ENCODE data around the gene HSD17B1. TPM values are rescaled to one million over a fixed set of nuclear protein-coding genes. Genes with fewer than 3 reads are reported as not detected.
A peak's percentile ranks its signal among the peaks of the same experiment; 100 is the strongest.
"Not testable (repeated sequence)": the region's sequence is repeated elsewhere in the genome, so short reads cannot be mapped to it uniquely, and the experiment has no call there.

HSD17B1 gene, protein sequence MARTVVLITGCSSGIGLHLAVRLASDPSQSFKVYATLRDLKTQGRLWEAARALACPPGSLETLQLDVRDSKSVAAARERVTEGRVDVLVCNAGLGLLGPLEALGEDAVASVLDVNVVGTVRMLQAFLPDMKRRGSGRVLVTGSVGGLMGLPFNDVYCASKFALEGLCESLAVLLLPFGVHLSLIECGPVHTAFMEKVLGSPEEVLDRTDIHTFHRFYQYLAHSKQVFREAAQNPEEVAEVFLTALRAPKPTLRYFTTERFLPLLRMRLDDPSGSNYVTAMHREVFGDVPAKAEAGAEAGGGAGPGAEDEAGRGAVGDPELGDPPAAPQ
- total RNA-seq = 1.4 to 2.6 TPM (median 1.4 TPM) in 3 replicates
- long read RNA-seq, partial matches to known transcripts = 3 of 3 reads
- long read RNA-seq, other reads (novel, unspliced or antisense) = 0 of 3 reads

DNA sequence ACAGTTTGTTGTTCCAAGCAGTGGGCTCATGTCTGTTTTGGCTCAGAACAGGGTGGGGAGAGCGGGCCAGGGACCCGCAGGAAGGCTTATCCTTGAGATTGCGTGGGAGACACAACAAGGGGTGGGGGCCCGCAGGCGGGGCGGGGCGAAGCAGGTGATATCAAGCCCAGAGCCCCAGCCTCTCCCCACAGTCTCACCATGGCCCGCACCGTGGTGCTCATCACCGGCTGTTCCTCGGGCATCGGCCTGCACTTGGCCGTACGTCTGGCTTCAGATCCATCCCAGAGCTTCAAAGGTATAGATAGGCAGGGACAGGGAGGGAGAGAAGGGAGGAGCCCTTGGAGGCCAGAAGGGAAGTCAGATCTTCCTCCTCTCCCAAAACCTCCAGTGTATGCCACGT lies at the start of gene HSD17B1:
Gene HSD17B1 (plus strand): TSS at position 188 of the 400 bp plus-strand sequence. CDS start 11 bp downstream, at position 199.
- H3K27me3 Mint-ChIP-seq (ENCODE audit: low read depth); H3K36me3 Mint-ChIP-seq (ENCODE audit: low read depth); DNase-seq (ENCODE audit: low spot score); H3K9me3 Mint-ChIP-seq (ENCODE audit: low read depth): not testable (repeated sequence)
- H3K27ac Mint-ChIP-seq (ENCODE audit: unreplicated experiment) = peak within 1 kb of the TSS; percentile 54
- peaks cover 35% of the 10 kb centered on the region for H3K4me1 Mint-ChIP-seq (ENCODE audit: low read depth)
- H3K4me3 Mint-ChIP-seq (ENCODE audit: unreplicated experiment) = peak within 1 kb of the TSS; percentile 88

DNA sequence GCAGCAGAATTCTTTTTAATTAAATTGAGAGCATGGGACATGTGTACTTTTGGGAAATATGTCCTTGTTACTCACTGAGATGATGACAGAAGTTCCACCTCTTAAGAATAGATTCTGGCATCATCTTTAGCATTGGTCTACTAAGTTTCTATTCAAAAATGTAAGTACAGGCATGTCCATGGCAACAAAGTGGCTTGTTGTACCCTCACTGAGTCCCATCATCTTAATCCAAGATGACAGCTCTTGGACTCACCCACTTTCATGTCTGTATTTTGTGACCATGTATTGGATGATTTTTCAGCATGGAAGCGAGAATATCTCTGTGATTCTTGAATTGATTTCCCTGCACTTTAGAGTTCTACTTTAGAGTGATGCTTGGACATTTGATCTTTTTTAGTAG lies 49.8 kb upstream of the HSD17B1 start:
- no peak overlapping the region for H3K4me3 Mint-ChIP-seq (ENCODE audit: unreplicated experiment)
- no peaks in the 10 kb centered on the region for H3K9me3 Mint-ChIP-seq (ENCODE audit: low read depth)
- H3K36me3 Mint-ChIP-seq (ENCODE audit: low read depth) = peaks cover 32% of the 10 kb centered on the region
- TF ChIP-seq, protein P1, sequence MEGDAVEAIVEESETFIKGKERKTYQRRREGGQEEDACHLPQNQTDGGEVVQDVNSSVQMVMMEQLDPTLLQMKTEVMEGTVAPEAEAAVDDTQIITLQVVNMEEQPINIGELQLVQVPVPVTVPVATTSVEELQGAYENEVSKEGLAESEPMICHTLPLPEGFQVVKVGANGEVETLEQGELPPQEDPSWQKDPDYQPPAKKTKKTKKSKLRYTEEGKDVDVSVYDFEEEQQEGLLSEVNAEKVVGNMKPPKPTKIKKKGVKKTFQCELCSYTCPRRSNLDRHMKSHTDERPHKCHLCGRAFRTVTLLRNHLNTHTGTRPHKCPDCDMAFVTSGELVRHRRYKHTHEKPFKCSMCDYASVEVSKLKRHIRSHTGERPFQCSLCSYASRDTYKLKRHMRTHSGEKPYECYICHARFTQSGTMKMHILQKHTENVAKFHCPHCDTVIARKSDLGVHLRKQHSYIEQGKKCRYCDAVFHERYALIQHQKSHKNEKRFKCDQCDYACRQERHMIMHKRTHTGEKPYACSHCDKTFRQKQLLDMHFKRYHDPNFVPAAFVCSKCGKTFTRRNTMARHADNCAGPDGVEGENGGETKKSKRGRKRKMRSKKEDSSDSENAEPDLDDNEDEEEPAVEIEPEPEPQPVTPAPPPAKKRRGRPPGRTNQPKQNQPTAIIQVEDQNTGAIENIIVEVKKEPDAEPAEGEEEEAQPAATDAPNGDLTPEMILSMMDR (IDR thresholded peaks at IDR 0.05) = no peak
- no peak overlapping the region for H3K27ac Mint-ChIP-seq (ENCODE audit: unreplicated experiment)
- H3K4me1 Mint-ChIP-seq (ENCODE audit: low read depth) = peaks cover 15% of the 10 kb centered on the region
- no peaks in the 10 kb centered on the region for H3K27me3 Mint-ChIP-seq (ENCODE audit: low read depth)
- DNase-seq (ENCODE audit: low spot score) = no peak

DNA sequence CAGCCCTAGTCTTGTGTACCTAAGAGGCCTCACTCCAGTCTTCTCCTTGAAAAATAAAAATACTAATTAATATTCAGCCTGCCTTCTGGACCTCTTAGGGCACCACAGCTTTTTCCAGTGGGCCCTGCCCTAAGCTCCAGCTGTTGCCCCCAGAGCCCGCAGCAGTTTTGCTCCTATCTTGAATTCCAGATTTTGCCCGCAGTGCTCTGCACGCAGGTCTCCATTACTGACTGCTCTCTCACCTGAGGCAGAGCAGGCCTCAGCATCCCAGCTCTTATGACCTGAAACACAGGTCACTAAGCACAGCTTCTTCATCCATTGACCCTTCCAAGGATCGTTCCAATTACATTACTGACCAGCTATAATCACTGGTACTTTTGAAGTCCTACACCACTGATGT lies 45.1 kb upstream of the HSD17B1 start:
- Mint-ChIP-seq H3K9me3 (ENCODE audit: low read depth) (no peaks in the 10 kb centered on the region), H3K4me1 (ENCODE audit: low read depth) (peaks cover 17% of the 10 kb centered on the region), H3K27ac (ENCODE audit: unreplicated experiment) (no peak overlapping the region), H3K4me3 (ENCODE audit: unreplicated experiment) (no peak overlapping the region), H3K36me3 (ENCODE audit: low read depth) (peaks cover 34% of the 10 kb centered on the region), H3K27me3 (ENCODE audit: low read depth) (no peaks in the 10 kb centered on the region)
- TF ChIP-seq, protein P1 (IDR thresholded peaks at IDR 0.05) = no peak
- DNase-seq (ENCODE audit: low spot score) = peak; percentile 47

DNA sequence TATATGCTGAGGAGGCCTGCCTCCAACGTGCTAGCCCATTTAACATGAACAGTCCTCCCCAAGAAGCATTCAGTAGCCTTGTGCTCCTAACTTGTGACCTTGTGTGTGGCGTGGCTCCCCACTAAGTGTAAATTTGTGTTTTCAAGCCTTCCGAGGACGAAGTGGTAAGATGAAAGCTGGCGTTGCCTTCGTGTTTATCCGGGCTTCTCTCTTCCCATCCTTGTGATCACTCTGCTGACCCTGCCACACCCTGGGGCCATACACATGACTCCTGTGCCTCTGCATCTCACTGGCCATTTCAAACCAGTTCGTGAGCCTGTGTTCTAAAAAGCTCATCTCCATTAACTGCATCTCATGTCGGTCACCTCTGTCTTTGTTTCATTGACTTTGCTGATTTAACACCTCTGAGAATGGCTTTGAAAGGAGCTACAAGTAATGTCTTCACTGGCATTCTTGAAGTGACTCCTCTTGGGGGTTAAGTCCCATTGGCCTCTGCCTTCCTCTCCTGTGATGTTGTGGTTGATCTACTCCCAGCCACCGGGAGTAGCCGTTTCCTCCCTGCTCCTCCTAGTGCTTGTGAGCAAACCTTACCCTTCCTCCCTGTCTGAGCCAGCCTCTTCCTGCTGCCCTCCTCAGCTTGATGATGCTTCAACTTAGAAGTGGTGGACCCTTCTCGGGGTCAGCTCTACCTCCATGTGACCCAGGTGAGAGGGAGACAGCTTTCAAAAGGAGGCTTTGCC lies 44.1 kb upstream of the HSD17B1 start:
- no peak overlapping the region for H3K4me3 Mint-ChIP-seq (ENCODE audit: unreplicated experiment)
- peak; percentile 15 for DNase-seq (ENCODE audit: low spot score)
- H3K27me3 Mint-ChIP-seq (ENCODE audit: low read depth) = no peaks in the 10 kb centered on the region
- H3K27ac Mint-ChIP-seq (ENCODE audit: unreplicated experiment) = no peak overlapping the region
- H3K4me1 Mint-ChIP-seq (ENCODE audit: low read depth) = peaks cover 23% of the 10 kb centered on the region
- H3K9me3 Mint-ChIP-seq (ENCODE audit: low read depth) = no peaks in the 10 kb centered on the region
- peaks cover 31% of the 10 kb centered on the region for H3K36me3 Mint-ChIP-seq (ENCODE audit: low read depth)
- TF ChIP-seq, protein P1 (IDR thresholded peaks at IDR 0.05) = no peak

DNA sequence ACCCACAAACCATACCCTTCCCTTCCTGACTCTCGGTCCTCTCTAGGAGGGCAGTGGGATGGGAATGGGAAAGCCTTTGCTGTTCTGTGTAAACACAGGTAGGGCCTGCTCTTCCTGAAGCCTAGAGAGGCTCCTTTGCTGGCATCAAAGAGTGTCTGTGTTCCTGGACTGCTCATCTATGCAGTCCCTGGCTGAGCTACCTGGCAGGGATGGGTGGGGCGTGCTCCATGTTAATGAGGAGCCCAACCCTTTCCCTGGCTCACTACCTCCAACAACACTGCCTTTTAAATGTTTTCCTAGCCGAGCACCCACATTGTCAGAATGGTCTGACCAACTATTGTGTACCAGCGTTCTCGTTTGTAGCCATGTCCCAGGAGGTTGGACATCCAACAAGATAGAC lies 43.3 kb upstream of the HSD17B1 start:
- Mint-ChIP-seq H3K36me3 (ENCODE audit: low read depth) (peaks cover 27% of the 10 kb centered on the region), H3K9me3 (ENCODE audit: low read depth) (no peaks in the 10 kb centered on the region), H3K4me1 (ENCODE audit: low read depth) (peaks cover 23% of the 10 kb centered on the region)

More for the DNA sequence above, 43.3 kb upstream of the HSD17B1 start:
- H3K27me3 Mint-ChIP-seq (ENCODE audit: low read depth) = no peaks in the 10 kb centered on the region
- DNase-seq (ENCODE audit: low spot score) = no peak
- H3K27ac Mint-ChIP-seq (ENCODE audit: unreplicated experiment) = peak overlapping the region; percentile 36
- TF ChIP-seq, protein P1 (IDR thresholded peaks at IDR 0.05) = no peak
- no peak overlapping the region for H3K4me3 Mint-ChIP-seq (ENCODE audit: unreplicated experiment)
